HCT116 (cell line): ENCODE results near the gene ITGA11. TPM values are rescaled to one million over a fixed set of nuclear protein-coding genes. Genes with fewer than 3 reads are reported as not detected.

Source experiments
- ATAC-seq: fragments of 200-7000 bp; cut with Tn5 transposase; 2 replicates; pipeline ENCODE4 v1.9.1; 2020; ENCODE audit warnings: mild to moderate bottlenecking, moderate library complexity
- BruUV-seq: library from RNA; stranded (reverse); fragments of 400-500 nt; replicated peaks from 2 replicates; lab custom pipeline; 2021; lab: Mats Ljungman, UMichigan
- CTCF ChIA-PET: fragments of 300-600 bp; sonication (Branson Sonifier 250); formaldehyde crosslinking; loops from one replicate; lab custom pipeline; 2021; ENCODE audit warnings: antibody characterized with exemption; lab: Charles Lee
- POLR2A ChIA-PET: fragments of 300-600, 350-600 bp; sonication (Branson Sonifier 250); formaldehyde crosslinking; loops from one replicate; lab custom pipeline; 2021; ENCODE audit warnings: antibody characterized with exemption; lab: Charles Lee
- RAD21 ChIA-PET, 2 experiments: fragments of 300-600 bp; sonication (Branson Sonifier 250); formaldehyde crosslinking; loops; one replicate each; lab custom pipeline; 2023; ENCODE audit warnings: low total read pairs in 2 of 2; ENCODE audit not compliant: uncharacterized antibody in 2 of 2, unreplicated experiment in 2 of 2, low non-redundant PET in 1 of 2; lab: Charles Lee
- DNase-seq: peaks from one replicate; pipeline ENCODE4 v3.0.0-alpha.2; 2010; ENCODE audit warnings: low read depth, low spot score
- H2AFZ ChIP-seq: fragments of 200-600 bp; shearing (Covaris generic), sonication (generic); 2 replicates; pipeline ENCODE4 v1.6.1; 2017; ENCODE audit warnings: low read depth, mixed run types, mixed read lengths, antibody characterized with exemption, low read length; ENCODE audit not compliant: poor library complexity, severe bottlenecking
- H3K27ac ChIP-seq: 2 replicates; pipeline ENCODE4 v1.5.1; 2012; ENCODE audit warnings: low read depth, low read length
- H3K27me3 ChIP-seq: fragments of 200-600 bp; sonication (generic); 2 replicates; pipeline ENCODE4 v1.6.1; 2016; ENCODE audit warnings: mixed run types, low read length, mixed read lengths; ENCODE audit not compliant: insufficient read depth
- H3K36me3 ChIP-seq, 2 experiments: fragments of 200-500 bp in 1 of 2; fragments of 200-600 bp in 1 of 2; sonication (Bioruptor generic) in 1 of 2; sonication (generic) in 1 of 2; 2 replicates each; pipeline versions ENCODE4 v1.5.1 to v1.6.1; 2014 to 2016; ENCODE audit warnings: low read length in 2 of 2, inconsistent platforms in 1 of 2, mixed read lengths in 1 of 2, mixed run types in 1 of 2; ENCODE audit not compliant: insufficient read depth in 2 of 2, control insufficient read depth in 1 of 2
- H3K4me1 ChIP-seq, 2 experiments: fragments of 200-600 bp in 1 of 2; sonication (generic) in 1 of 2; 2 replicates each; pipeline versions ENCODE4 v1.5.1 to v1.6.1; 2012 to 2017; ENCODE audit warnings: low read length in 2 of 2, inconsistent platforms in 1 of 2, mild to moderate bottlenecking in 1 of 2, mixed read lengths in 1 of 2, mixed run types in 1 of 2, moderate library complexity in 1 of 2; ENCODE audit not compliant: insufficient read depth in 2 of 2, control insufficient read depth in 1 of 2
- H3K4me2 ChIP-seq: fragments of 200-600 bp; sonication (generic); 2 replicates; pipeline ENCODE4 v1.6.1; 2017; ENCODE audit warnings: mixed run types, low read length, mixed read lengths
- H3K4me3 ChIP-seq, 2 experiments: fragments of 200-600 bp in 1 of 2; sonication (generic) in 1 of 2; replicated peaks in 1 of 2; 2 replicates each; pipeline ENCODE4 v1.5.1; 2011 to 2016; ENCODE audit warnings: low read length in 2 of 2, control low read depth in 1 of 2, low read depth in 1 of 2, mild to moderate bottlenecking in 1 of 2, mixed read lengths in 1 of 2, mixed run types in 1 of 2
- H3K79me2 ChIP-seq: fragments of 200-600 bp; sonication (generic); 2 replicates; pipeline ENCODE4 v1.6.1; 2017; ENCODE audit warnings: mild to moderate bottlenecking, mixed run types, low read length, moderate library complexity, mixed read lengths; ENCODE audit not compliant: insufficient read depth
- H3K9ac ChIP-seq: fragments of 200-600 bp; sonication (generic); 2 replicates; pipeline ENCODE4 v1.6.1; 2016; ENCODE audit warnings: low read length, mixed read lengths
- H3K9me2 ChIP-seq: fragments of 200-600 bp; sonication (generic), shearing (Covaris generic); 2 replicates; pipeline ENCODE4 v1.6.1; 2017; ENCODE audit warnings: mixed run types, mild to moderate bottlenecking, moderate library complexity; ENCODE audit not compliant: insufficient read depth
- H3K9me3 ChIP-seq, 2 experiments: fragments of 200-500 bp in 1 of 2; fragments of 200-600 bp in 1 of 2; sonication (Bioruptor generic) in 1 of 2; sonication (generic) in 1 of 2; 2 replicates each; pipeline ENCODE4 v1.6.1; 2014 to 2017; ENCODE audit warnings: low read length in 2 of 2, mixed read lengths in 2 of 2, inconsistent platforms in 1 of 2, low read depth in 1 of 2, mild to moderate bottlenecking in 1 of 2, mixed run types in 1 of 2, moderate library complexity in 1 of 2; ENCODE audit not compliant: control insufficient read depth in 1 of 2, insufficient read depth in 1 of 2
- H4K20me1 ChIP-seq: fragments of 200-600 bp; sonication (generic), shearing (Covaris generic); 2 replicates; pipeline ENCODE4 v1.6.1; 2017; ENCODE audit warnings: mixed run types, mild to moderate bottlenecking, moderate library complexity; ENCODE audit not compliant: insufficient read depth
- CBX3 ChIP-seq: IDR thresholded peaks from 2 replicates; pipeline ENCODE4 v1.6.1; 2012; ENCODE audit warnings: low read depth
- CEBPB ChIP-seq: IDR thresholded peaks from 2 replicates; pipeline ENCODE4 v1.6.1; 2012; ENCODE audit warnings: low read depth
- EGR1 ChIP-seq: IDR thresholded peaks from 2 replicates; pipeline ENCODE4 v1.6.1; 2012; ENCODE audit warnings: low read depth
- ELF1 ChIP-seq: IDR thresholded peaks from 2 replicates; pipeline ENCODE4 v1.6.1; 2012; ENCODE audit warnings: low read depth, borderline replicate concordance
- EZH2 ChIP-seq: fragments of 200-600 bp; sonication (generic); IDR thresholded peaks from 2 replicates; pipeline ENCODE4 v1.6.1; 2017; ENCODE audit warnings: antibody characterized with exemption, mixed run types
- EZH2phosphoT487 ChIP-seq: fragments of 200-600 bp; IDR thresholded peaks from 2 replicates; pipeline ENCODE4 v1.6.1; 2018; ENCODE audit warnings: antibody characterized with exemption, borderline replicate concordance
- POLR2AphosphoS5 ChIP-seq: IDR thresholded peaks from 2 replicates; pipeline ENCODE4 v1.6.1; 2011; ENCODE audit warnings: mild to moderate bottlenecking, low read depth, low read length, moderate library complexity
- SIN3A ChIP-seq: IDR thresholded peaks from 2 replicates; pipeline ENCODE4 v1.6.1; 2012; ENCODE audit warnings: low read depth
- SP1 ChIP-seq: IDR thresholded peaks from 2 replicates; pipeline ENCODE4 v1.6.1; 2012; ENCODE audit warnings: low read depth
- SRF ChIP-seq: IDR thresholded peaks from 2 replicates; pipeline ENCODE4 v1.6.1; 2012; ENCODE audit warnings: low read depth
- TCF7L2 ChIP-seq: IDR thresholded peaks from 2 replicates; pipeline ENCODE4 v1.7.0; 2011; ENCODE audit warnings: borderline replicate concordance, inconsistent platforms; ENCODE audit not compliant: insufficient read depth, insufficient read length; ENCODE audit errors: extremely low read depth
- YY1 ChIP-seq: IDR thresholded peaks from 2 replicates; pipeline ENCODE4 v1.6.1; 2011; ENCODE audit warnings: low read length, low read depth, moderate library complexity, mild to moderate bottlenecking; ENCODE audit not compliant: insufficient replicate concordance; ENCODE audit errors: extremely low read depth
- ZNF274 ChIP-seq: fragments of 200-500 bp; sonication (Bioruptor generic); IDR thresholded peaks from 2 replicates; pipeline ENCODE4 v1.6.1; 2014; ENCODE audit warnings: mild to moderate bottlenecking, low read depth, low read length, inconsistent platforms
- intact Hi-C: fragments of 100-400 bp; cut with micrococcal nuclease; formaldehyde crosslinking; loops from 2 replicates; pipeline ENCODE4 v1.10.0; 2022
- total RNA-seq: library from RNA; stranded (reverse); gene quantifications from one replicate; pipeline ENCODE4 v1.2.1, GENCODE V29; 2021; ENCODE audit not compliant: unreplicated experiment
- TF ChIP-seq, protein P1 (sequence below): IDR thresholded peaks from 2 replicates; pipeline ENCODE4 v1.6.1; 2012
- TF ChIP-seq, protein P2 (sequence below): IDR thresholded peaks from 2 replicates; pipeline ENCODE4 v1.6.1; 2012
- TF ChIP-seq, protein P3 (sequence below): IDR thresholded peaks from 2 replicates; pipeline ENCODE4 v1.6.1; 2012; ENCODE audit warnings: low read depth

Gene ITGA11
- total RNA-seq, 1 experiment from 2014 or later = not detected

DNA sequence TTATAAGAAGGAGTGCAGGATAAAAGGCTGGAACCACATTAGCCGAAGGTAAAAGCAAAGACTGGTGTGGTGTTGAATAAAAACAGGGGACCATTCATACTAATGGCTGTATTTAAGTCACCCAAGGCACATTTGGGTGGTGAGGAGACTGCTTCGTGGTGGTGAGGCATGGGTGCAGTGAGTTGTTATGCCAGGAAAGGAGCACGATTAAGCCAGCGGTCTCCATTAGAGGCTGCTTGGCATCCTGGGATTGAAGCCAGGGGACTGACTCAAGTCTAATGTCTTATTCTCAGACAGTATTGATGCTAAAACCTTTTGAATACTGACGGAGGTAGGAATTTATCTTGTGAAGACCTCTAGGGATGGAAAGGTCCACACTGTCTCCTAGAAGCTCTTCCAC is 132.5 kb downstream of the ITGA11 start (continued):
- TF ChIP-seq SRF (no peak), ZNF274 (no peak)
- TF ChIP-seq, protein P1, sequence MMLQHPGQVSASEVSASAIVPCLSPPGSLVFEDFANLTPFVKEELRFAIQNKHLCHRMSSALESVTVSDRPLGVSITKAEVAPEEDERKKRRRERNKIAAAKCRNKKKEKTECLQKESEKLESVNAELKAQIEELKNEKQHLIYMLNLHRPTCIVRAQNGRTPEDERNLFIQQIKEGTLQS = no peak

GRCh38 chr15:68298882-68299381 is 133.0 kb downstream of the ITGA11 start:
- no peak overlapping the region for H3K9ac ChIP-seq
- POLR2A ChIA-PET = no interaction called here
- ATAC-seq = no peak
- TF ChIP-seq TCF7L2 (no peak), ZNF274 (no peak), EGR1 (no peak), EZH2phosphoT487 (no peak), SP1 (no peak), SIN3A (no peak), ELF1 (no peak), CBX3 (no peak), SRF (no peak), YY1 (no peak), POLR2AphosphoS5 (no peak), CEBPB (no peak), EZH2 (no peak)
- TF ChIP-seq, protein P2, sequence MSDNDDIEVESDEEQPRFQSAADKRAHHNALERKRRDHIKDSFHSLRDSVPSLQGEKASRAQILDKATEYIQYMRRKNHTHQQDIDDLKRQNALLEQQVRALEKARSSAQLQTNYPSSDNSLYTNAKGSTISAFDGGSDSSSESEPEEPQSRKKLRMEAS = no peak
- TF ChIP-seq, protein P1 = no peak
- TF ChIP-seq, protein P3, sequence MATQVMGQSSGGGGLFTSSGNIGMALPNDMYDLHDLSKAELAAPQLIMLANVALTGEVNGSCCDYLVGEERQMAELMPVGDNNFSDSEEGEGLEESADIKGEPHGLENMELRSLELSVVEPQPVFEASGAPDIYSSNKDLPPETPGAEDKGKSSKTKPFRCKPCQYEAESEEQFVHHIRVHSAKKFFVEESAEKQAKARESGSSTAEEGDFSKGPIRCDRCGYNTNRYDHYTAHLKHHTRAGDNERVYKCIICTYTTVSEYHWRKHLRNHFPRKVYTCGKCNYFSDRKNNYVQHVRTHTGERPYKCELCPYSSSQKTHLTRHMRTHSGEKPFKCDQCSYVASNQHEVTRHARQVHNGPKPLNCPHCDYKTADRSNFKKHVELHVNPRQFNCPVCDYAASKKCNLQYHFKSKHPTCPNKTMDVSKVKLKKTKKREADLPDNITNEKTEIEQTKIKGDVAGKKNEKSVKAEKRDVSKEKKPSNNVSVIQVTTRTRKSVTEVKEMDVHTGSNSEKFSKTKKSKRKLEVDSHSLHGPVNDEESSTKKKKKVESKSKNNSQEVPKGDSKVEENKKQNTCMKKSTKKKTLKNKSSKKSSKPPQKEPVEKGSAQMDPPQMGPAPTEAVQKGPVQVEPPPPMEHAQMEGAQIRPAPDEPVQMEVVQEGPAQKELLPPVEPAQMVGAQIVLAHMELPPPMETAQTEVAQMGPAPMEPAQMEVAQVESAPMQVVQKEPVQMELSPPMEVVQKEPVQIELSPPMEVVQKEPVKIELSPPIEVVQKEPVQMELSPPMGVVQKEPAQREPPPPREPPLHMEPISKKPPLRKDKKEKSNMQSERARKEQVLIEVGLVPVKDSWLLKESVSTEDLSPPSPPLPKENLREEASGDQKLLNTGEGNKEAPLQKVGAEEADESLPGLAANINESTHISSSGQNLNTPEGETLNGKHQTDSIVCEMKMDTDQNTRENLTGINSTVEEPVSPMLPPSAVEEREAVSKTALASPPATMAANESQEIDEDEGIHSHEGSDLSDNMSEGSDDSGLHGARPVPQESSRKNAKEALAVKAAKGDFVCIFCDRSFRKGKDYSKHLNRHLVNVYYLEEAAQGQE = no peak
- TF ChIP-seq, all 23 proteins: peak for 0
- H2AFZ ChIP-seq = no peak overlapping the region
- RAD21 ChIA-PET = no interaction called here
- no peaks in the 10 kb centered on the region; a peak in 1 of 4 replicates for H3K36me3 ChIP-seq
- H3K9me3 ChIP-seq = no peaks in the 10 kb centered on the region
- no TSS peak for BruUV-seq
- intact Hi-C loops = no loop called here
- H3K4me2 ChIP-seq = no peak overlapping the region
- DNase-seq = no peak
- no peak overlapping the region for H3K4me3 ChIP-seq
- H3K4me1 ChIP-seq = peaks cover 0 to 5% of the 10 kb centered on the region in 2 experiments; a peak in 1 of 4 replicates
- H3K9me2 ChIP-seq = no peaks in the 10 kb centered on the region
- H3K27me3 ChIP-seq = no peaks in the 10 kb centered on the region
- peaks cover 12% of the 10 kb centered on the region for H3K79me2 ChIP-seq
- H3K27ac ChIP-seq = no peak overlapping the region
- CTCF ChIA-PET = interaction anchor here (1.9 kb wide), 1 partner anchor 8 kb away, joined by 6 read pairs; no protein-coding TSS in a partner anchor
- H4K20me1 ChIP-seq = 0 out of 2 replicates have a peak, but pooled peaks cover 4% of the 10 kb centered on the region
